T-helper 2 cell treated with Interferon-gamma antibody and Interleukin-4, amounts not matched to agents 5 μg/mL and 100 μg/mL, for 36 hours (primary cell): Measurements from ENCODE around the gene CFAP53.
A peak's percentile ranks its signal among the peaks of the same experiment; 100 is the strongest.

Experiments
- DNase-seq: peaks from one replicate; pipeline ENCODE4 v3.0.0; 2021; ENCODE audit warnings: low spot score
- H3K27ac Mint-ChIP-seq: one replicate; pipeline ENCODE4 v1.8.0; 2021; ENCODE audit warnings: mild to moderate bottlenecking, mixed read lengths
- H3K27me3 Mint-ChIP-seq: one replicate; pipeline ENCODE4 v1.8.0; 2021; ENCODE audit warnings: low read depth, mixed read lengths
- H3K36me3 Mint-ChIP-seq: one replicate; pipeline ENCODE4 v1.8.0; 2021; ENCODE audit warnings: low read depth, mixed read lengths
- H3K4me1 Mint-ChIP-seq: one replicate; pipeline ENCODE4 v1.8.0; 2021; ENCODE audit warnings: low read depth, mixed read lengths
- H3K4me3 Mint-ChIP-seq: one replicate; pipeline ENCODE4 v1.8.0; 2022; ENCODE audit warnings: mild to moderate bottlenecking, moderate library complexity, mixed read lengths
- H3K9me3 Mint-ChIP-seq: one replicate; pipeline ENCODE4 v1.8.0; 2021; ENCODE audit warnings: mixed read lengths

CFAP53 gene

GRCh38 chr18:50207722-50208121 lies 58.6 kb downstream of the CFAP53 start:
- no peak for DNase-seq
- H3K4me1 Mint-ChIP-seq, result no peaks in the 10 kb centered on the region
- no peak overlapping the region for H3K4me3 Mint-ChIP-seq
- H3K9me3 Mint-ChIP-seq, result no peaks in the 10 kb centered on the region
- H3K27me3 Mint-ChIP-seq, result peaks cover 33% of the 10 kb centered on the region
- H3K36me3 Mint-ChIP-seq, result no peaks in the 10 kb centered on the region
- no peak overlapping the region for H3K27ac Mint-ChIP-seq

GRCh38 chr18:50203801-50204604 lies 62.3 kb downstream of the CFAP53 start:
- Mint-ChIP-seq H3K4me3 (no peak overlapping the region), H3K27ac (no peak overlapping the region), H3K27me3 (peaks cover 53% of the 10 kb centered on the region), H3K9me3 (no peaks in the 10 kb centered on the region), H3K4me1 (no peaks in the 10 kb centered on the region), H3K36me3 (no peaks in the 10 kb centered on the region)
- no peak for DNase-seq

GRCh38 chr18:50201476-50202018 lies 64.7 kb downstream of the CFAP53 start:
- Mint-ChIP-seq H3K27me3 (peaks cover 60% of the 10 kb centered on the region), H3K9me3 (no peaks in the 10 kb centered on the region), H3K4me3 (no peak overlapping the region)

GRCh38 chr18:50199921-50200320 lies 66.4 kb downstream of the CFAP53 start:
- no peak overlapping the region for H3K4me3 Mint-ChIP-seq
- no peaks in the 10 kb centered on the region for H3K9me3 Mint-ChIP-seq
- no peaks in the 10 kb centered on the region for H3K36me3 Mint-ChIP-seq
- no peaks in the 10 kb centered on the region for H3K4me1 Mint-ChIP-seq
- H3K27ac Mint-ChIP-seq, result no peak overlapping the region
- H3K27me3 Mint-ChIP-seq, result peaks cover 61% of the 10 kb centered on the region
- no peak for DNase-seq

More at GRCh38 chr18:50201476-50202018, 64.7 kb downstream of the CFAP53 start:
- no peak for DNase-seq
- no peak overlapping the region for H3K27ac Mint-ChIP-seq
- no peaks in the 10 kb centered on the region for H3K36me3 Mint-ChIP-seq
- no peaks in the 10 kb centered on the region for H3K4me1 Mint-ChIP-seq

GRCh38 chr18:50199346-50199855 lies 66.9 kb downstream of the CFAP53 start:
- H3K27ac Mint-ChIP-seq, result no peak overlapping the region
- H3K4me3 Mint-ChIP-seq, result no peak overlapping the region
- no peaks in the 10 kb centered on the region for H3K9me3 Mint-ChIP-seq
- no peaks in the 10 kb centered on the region for H3K36me3 Mint-ChIP-seq
- no peak for DNase-seq
- peaks cover 56% of the 10 kb centered on the region for H3K27me3 Mint-ChIP-seq
- no peaks in the 10 kb centered on the region for H3K4me1 Mint-ChIP-seq

GRCh38 chr18:50196261-50196660 lies 70.0 kb downstream of the CFAP53 start:
- Mint-ChIP-seq H3K36me3 (no peaks in the 10 kb centered on the region), H3K9me3 (no peaks in the 10 kb centered on the region), H3K27me3 (peaks cover 65% of the 10 kb centered on the region), H3K27ac (no peak overlapping the region), H3K4me1 (peaks cover 2% of the 10 kb centered on the region), H3K4me3 (peak overlapping the region; percentile 6)
- DNase-seq, result no peak

GRCh38 chr18:50195689-50196088 lies 70.6 kb downstream of the CFAP53 start:
- no peak for DNase-seq
- Mint-ChIP-seq H3K9me3 (no peaks in the 10 kb centered on the region), H3K4me1 (peaks cover 2% of the 10 kb centered on the region), H3K4me3 (peak overlapping the region; percentile 60), H3K27ac (no peak overlapping the region), H3K36me3 (no peaks in the 10 kb centered on the region), H3K27me3 (peaks cover 64% of the 10 kb centered on the region)

- Mint-ChIP-seq H3K27ac (no peak within 1 kb of the TSS), H3K4me3 (peak within 1 kb of the TSS; percentile 60), H3K36me3 (no peaks in the 10 kb centered on the region), H3K9me3 (no peaks in the 10 kb centered on the region), H3K4me1 (peaks cover 2% of the 10 kb centered on the region), H3K27me3 (peaks cover 62% of the 10 kb centered on the region)
- DNase-seq, result peak; percentile 32
Measured at GRCh38 chr18:50194631-50195532, 71.4 kb downstream of the CFAP53 start, which contains the start of gene MYO5B. MYO5B (minus strand) TSS chr18:50195147; CDS start chr18:50194793, 354 bp downstream.

- no peaks in the 10 kb centered on the region for H3K9me3 Mint-ChIP-seq
- H3K27ac Mint-ChIP-seq, result no peak overlapping the region
- H3K4me3 Mint-ChIP-seq, result peak overlapping the region; percentile 44
- no peaks in the 10 kb centered on the region for H3K36me3 Mint-ChIP-seq
- no peak for DNase-seq
- H3K4me1 Mint-ChIP-seq, result peaks cover 2% of the 10 kb centered on the region
- H3K27me3 Mint-ChIP-seq, result peaks cover 65% of the 10 kb centered on the region
Measured at GRCh38 chr18:50193796-50194630, 72.3 kb downstream of the CFAP53 start.

GRCh38 chr18:50192995-50193795 lies 73.1 kb downstream of the CFAP53 start:
- Mint-ChIP-seq H3K4me3 (peak overlapping the region; percentile 44), H3K36me3 (no peaks in the 10 kb centered on the region), H3K27ac (no peak overlapping the region), H3K4me1 (peaks cover 2% of the 10 kb centered on the region), H3K9me3 (no peaks in the 10 kb centered on the region), H3K27me3 (peaks cover 66% of the 10 kb centered on the region)
- DNase-seq, result no peak

- no peak overlapping the region for H3K27ac Mint-ChIP-seq
- H3K9me3 Mint-ChIP-seq, result no peaks in the 10 kb centered on the region
- no peaks in the 10 kb centered on the region for H3K36me3 Mint-ChIP-seq
- H3K4me3 Mint-ChIP-seq, result no peak overlapping the region
- peaks cover 2% of the 10 kb centered on the region for H3K4me1 Mint-ChIP-seq
- DNase-seq, result no peak
- H3K27me3 Mint-ChIP-seq, result peaks cover 55% of the 10 kb centered on the region
Measured at GRCh38 chr18:50190926-50191325, 75.4 kb downstream of the CFAP53 start.

- no peak for DNase-seq
- Mint-ChIP-seq H3K36me3 (no peaks in the 10 kb centered on the region), H3K27ac (no peak overlapping the region), H3K4me3 (no peak overlapping the region), H3K9me3 (no peaks in the 10 kb centered on the region), H3K4me1 (peaks cover 2% of the 10 kb centered on the region), H3K27me3 (peaks cover 50% of the 10 kb centered on the region)
Measured at GRCh38 chr18:50190236-50190635, 76.1 kb downstream of the CFAP53 start.
